DMS79 treated with DMSO at 0.1 percent for 48 hours (cell line): Measurements from ENCODE around the gene NUSAP1.
"Not testable (repeated sequence)": the region's sequence is repeated elsewhere in the genome, so short reads cannot be mapped to it uniquely, and the experiment has no call there.

Source experiments
- DNase-seq: peaks from one replicate; lab custom pipeline; 2025; lab: John Stamatoyannopoulos, UW

Gene NUSAP1, protein sequence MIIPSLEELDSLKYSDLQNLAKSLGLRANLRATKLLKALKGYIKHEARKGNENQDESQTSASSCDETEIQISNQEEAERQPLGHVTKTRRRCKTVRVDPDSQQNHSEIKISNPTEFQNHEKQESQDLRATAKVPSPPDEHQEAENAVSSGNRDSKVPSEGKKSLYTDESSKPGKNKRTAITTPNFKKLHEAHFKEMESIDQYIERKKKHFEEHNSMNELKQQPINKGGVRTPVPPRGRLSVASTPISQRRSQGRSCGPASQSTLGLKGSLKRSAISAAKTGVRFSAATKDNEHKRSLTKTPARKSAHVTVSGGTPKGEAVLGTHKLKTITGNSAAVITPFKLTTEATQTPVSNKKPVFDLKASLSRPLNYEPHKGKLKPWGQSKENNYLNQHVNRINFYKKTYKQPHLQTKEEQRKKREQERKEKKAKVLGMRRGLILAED

DNA sequence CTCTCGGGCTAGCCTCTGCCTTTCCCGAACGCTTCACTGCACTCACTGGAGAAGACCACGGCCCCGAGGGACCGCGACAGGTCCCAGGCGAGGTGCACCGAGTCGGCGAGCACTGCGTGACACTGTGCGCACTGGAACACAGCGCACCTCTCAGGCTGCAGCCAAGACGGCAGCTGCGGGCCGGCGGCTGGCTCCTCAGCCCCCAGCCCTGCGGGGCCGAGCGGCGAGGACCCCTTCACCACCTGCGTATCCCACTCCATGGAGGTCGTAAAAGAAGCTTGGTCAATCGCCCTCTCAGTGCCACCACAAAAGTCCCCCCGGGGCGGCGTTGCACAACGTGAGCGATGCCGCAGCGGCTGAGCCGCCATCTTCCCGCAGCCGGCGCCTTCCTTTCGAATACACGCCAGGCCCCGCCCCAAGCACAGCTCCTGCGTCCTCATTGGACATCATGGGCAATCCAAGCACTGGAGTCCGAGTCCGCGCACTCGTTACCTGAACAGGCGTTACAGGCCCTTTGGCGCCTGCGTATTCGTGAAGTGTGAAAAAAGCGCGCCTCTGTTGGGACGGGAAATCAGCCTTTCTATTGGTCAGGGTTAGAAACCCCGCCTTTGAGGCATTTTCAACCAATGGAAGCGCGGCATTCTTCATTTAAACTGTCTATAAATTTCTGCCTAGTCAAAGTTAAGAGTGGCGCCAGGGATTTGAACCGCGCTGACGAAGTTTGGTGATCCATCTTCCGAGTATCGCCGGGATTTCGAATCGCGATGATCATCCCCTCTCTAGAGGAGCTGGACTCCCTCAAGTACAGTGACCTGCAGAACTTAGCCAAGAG lies at the start of gene NUSAP1, which contains the start of gene OIP5:
TSS of gene NUSAP1 (plus strand) at position 688 of the 832 bp plus-strand sequence. CDS start at position 765, 77 bp downstream.
TSS of gene OIP5 (minus strand) at position 398 of the 832 bp plus-strand sequence. CDS start at position 368, 30 bp downstream.
- peak; percentile 92 for DNase-seq

DNA sequence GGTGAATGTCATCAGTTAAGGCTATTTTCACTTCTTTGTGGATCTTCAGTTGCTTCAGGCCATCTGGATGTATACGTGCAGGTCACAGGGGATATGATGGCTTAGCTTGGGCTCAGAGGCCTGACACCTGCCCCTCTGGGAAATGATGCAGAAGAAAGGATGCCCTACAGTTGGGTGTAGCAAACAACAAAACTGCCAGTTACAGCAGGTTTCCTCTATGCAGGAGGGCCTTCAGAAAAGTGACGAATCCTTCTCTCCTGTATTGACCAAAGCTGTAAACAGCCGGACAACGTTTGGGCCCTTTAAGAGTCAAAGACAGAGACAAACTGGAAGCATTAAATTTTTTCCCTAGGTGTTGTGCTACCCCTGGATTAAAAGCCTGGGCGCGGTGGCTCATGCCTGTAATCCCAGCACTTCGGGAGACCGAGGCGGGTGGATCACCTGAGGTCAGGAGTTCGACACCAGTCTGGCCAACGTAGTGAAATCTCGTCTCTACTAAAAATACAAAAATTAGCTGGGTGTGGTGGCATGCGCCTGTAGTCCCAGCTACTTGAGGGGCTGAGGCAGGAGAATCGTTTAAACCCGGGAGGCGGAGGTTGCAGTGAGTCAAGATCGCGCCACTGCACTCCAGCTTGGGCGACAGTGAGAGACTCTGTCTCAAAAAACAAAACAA lies 49.6 kb upstream of the NUSAP1 start:
- DNase-seq, result not testable (repeated sequence)

DNA sequence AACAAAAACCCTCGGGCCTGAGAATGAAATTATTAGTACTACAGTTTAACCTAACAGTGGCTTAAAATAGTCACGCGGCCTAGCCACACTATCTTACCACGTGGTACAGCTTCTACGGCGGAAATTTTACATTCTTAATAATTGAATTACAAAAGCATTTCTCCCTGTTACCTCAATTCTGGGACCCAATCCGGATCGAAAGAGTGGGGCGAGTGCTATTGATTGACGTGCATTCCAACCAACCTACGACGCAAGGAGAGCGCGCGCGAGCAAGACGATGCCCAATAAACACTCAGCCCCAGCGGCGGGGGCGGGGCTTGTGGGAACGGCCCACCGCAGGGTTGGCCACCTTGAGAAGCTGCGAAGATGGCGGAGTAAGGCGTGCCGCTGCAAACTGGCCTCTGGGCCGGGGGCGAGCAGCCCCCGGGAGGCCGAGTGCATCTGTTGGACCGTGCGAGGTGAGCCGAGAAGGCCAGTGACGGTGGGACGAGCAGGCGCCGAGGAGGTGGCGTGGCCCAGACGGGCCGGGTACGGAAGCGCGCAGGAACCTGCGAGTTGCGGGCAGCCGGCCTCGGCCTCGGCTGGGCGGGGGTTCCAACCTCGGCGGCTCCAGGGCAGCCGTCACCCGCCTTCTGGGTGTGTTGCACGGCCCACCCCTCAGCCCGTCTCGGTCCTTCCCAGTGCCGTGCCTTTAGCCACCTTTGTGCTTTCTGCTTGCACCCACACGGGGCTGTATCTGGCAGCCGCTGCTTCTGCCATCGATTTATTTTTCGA lies 48.8 kb upstream of the NUSAP1 start:
- DNase-seq, result peak; percentile 87

DNA sequence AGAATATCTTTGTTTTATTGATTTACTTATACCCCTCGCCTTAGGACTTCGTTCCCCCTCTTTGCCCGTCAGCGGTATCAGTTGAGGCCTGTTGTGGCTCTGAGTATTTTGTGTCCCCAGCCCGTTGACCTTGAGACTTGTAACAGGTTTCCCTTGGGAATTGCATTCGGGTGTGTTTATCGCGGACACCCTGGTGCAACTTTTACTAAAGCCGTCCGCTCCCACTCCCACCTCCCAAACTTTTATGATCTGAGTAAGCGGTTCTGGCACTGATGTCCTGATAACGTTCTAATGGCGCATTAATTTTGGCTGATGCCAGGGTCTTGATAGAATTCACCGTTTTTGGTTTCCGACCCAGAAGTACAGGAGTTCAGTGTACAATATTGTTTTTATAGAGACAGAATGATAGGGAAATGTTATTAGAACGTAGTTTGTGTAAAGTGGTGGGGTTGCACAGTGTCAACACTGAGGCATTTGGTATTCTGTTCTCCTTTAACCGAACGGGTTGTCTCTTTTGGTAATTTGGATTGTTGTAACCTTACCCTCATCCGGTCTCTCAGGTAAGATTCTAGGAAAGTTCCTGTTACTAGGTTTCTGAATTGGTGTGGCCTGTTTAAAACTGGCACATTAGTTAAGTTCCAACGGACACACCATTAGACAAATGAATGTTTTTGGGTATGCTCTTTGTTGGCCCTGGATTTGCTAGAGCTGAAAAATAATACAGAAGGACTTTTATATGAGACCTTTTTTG lies 48.1 kb upstream of the NUSAP1 start:
- peak; percentile 12 for DNase-seq

DNA sequence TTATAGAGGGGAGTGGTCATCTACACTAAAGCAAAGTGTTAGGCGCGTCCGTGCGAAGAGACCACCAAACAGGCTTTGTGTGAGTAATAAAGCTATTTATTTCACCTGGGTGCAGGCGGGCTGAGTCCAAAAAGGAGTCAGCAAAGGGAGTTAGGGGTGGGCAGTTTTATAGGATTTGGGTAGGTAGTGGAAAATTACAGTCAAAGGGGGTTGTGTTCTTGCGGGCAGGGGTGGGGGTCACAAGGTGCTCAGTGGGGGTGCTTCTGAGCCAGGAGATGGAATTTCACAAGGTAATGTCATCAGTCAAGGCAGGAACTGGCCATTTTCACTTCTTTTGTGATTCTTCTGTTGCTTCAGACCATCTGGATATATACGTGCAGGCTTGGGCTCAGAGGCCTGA lies 47.4 kb upstream of the NUSAP1 start:
- no peak for DNase-seq

DNA sequence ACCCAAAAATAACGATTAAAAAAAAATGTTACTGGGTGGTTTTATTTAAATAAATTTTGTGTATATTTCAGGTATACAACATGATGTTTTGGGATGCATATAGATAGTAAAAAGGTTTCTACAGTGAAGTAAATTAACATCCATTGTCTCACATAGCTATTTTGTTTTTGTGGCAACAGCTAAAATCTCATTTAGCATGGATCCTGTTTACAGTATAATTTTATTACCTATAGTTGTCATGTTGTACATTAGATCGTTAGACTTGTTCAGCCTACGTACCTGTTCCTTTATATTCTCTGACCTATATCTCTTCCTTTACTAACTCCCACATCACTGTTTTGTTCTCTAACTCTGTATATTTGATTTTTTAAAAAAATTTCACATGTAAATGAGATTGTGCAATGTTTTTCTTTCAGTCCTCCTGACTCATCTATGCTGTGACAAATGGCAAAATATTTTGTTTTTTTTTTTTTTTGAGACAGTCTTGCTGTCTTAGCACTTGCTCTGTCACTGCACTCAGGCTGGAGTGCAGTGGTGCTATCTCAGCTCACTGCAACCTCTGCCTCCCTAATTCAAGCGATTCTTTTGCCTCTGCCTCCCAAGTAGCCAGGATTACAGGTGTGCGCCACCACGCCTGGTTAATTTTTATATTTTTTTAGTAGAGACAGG lies 45.9 kb upstream of the NUSAP1 start:
- DNase-seq, result no peak

DNA sequence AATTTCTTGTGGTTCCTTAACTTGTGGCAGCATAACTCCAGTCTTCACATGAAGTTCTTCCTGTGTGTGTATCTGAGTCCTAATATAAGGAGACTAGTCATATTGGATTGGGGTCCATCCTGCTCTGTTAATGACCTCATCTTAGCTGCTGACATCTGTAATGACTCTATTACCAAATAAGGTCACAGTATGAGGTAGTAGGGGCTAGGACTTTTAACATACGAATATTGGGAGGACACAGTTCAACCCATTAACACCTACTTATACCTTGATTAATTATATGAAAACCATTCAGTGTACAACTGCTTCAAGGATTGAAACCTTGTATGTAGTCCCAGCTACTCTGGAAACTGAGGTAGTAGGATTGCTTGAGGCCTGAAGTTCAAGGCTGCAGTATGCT lies 44.2 kb upstream of the NUSAP1 start:
- DNase-seq, result no peak

DNA sequence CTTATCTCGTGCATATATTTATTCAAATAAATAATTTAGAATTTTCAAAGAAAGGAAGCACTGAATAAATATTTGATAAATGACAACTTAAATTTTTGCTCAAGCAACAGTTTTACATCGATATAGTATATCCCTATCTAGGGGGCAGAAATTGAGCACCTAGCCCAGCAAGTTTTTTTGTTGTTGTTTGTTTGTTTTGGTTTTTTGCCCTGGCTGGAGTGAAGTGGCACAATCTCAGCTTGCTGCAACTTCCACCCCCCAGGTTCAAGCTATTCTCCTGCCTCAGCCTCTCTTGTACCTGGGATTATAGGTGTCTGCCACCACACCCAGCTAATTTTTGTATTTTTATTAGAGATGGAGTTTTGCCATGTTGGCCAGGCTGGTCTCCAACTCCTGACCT lies 42.7 kb upstream of the NUSAP1 start:
- DNase-seq, result no peak

DNA sequence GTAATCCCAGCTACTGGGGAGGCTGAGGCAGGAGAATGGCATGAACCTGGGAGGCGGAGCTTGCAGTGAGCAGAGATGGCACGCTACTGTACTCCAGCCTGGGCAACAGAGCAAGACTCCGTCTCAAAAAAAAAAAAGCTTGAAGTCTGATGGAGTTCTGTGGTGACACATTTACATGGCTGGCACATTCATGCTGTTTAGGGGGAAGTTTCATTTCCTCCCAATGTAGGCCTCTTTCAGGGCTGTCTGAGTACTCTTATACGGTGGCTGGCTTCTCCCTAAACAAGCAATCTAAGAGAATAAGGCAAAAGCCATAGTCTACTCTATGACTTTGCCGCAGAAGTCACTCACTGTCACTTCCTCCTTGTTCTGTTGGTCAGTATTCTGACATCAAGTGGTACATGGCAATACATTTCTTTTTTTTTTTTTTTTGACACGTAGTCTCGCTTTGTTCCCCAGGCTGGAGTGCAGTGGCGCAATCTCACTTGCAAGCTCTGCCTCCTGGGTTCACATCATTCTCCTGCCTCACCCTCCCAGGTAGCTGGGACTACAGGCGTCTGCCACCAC lies 41.5 kb upstream of the NUSAP1 start:
- no peak for DNase-seq

DNA sequence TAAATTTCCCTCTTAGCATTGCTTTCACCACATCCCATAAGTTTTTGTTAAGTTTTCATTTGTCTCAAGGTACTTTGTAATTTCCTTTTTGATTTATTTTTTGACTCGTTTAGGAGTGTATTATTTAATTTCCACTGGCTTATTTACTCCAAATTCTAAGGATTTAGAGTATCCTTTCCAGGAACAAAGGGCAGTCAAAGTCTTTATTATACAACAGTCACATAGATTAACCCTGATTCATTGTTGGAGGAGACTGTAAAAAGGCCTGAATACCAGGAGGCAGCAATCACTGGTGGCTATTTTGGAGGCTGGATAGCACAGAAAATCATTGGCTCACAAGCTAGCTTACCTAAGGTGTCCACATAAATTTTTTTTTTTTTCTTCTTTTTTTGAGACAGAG lies 40.2 kb upstream of the NUSAP1 start:
- no peak for DNase-seq

DNA sequence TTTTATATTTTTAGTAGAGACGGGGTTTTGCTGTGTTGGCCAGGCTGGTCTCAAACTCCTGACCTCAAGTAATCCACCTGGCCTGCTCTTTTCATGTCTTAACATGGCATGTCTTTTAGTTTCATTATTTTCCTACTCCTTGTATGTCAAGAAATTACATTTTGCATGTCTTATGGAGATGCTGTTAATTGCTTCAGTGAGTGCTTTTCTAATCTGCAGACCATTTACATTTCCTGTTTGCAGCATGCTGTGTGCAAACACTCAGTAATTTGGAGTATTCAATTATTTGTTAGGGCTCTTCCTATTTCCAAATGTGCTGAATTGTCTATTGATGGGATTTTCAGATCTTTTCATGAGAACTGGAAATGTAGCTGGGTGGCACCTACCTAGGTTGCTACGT lies 31.5 kb upstream of the NUSAP1 start:
- DNase-seq, result not testable (repeated sequence)

DNA sequence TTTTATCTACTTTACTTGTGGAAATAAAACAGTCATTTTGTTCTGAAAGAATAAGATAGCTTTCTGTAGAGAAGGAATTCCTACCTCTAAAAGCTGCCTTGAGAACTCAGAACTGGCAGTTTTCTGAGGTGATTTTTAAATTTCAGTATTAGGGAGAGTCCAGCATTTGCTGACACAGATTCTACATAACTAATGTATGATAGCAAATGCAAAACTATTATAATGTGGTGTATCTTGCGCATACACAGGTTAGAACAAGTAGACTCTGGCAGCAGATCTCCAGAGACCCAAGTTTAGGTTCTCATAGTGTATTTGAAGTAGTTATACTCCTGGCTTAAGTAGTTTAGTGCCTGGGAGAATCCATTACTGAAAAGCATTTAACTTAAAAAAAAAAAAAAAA lies 31.1 kb upstream of the NUSAP1 start:
- no peak for DNase-seq

DNA sequence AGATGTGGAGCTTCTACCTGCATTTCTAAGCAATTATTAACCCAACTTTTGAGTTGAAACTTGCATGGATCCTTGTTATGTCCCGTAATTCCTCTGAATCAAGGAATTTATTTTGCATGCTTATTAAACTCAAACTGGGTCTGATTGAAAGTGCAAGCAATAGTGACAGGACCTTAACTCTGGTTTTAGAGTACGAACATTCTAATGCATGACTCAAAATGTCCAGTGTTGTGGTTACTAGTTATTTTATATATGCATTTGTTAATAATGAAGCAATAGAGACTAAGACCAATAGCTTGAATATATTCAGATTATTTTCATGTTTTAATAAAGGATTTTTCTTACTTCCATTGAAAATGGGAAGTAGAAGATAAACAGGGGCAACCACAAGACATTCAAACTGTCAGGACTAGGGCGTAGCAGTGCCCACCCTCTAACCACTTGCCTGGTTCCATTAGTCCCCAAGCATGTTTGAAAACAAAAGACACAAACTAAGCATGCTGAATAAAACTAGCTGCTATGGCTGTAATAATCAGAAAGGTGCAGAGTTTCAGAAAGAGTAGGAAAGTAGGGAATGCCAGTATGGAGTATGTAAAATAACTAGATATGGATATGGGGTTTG lies 28.4 kb upstream of the NUSAP1 start:
- no peak for DNase-seq

DNA sequence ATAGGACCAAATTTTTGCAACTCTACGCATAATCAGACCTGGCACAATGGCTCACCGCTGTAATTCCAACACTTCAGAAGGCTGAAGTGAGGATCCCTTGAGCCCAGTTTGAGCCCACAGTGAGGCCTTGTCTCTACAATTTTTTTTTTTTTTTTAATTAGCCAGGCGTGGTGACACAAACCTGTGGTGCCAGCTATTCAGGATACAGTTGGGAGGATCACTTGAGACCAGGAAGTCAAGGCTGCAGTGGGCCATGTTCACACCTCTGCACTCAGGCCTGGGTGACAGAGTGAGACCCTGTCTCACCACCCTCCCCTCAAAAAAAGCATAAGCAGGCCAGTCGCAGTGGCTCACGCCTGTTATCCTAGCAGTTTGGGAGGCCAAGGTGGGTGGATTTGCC lies 25.0 kb upstream of the NUSAP1 start:
- no peak for DNase-seq

DNA sequence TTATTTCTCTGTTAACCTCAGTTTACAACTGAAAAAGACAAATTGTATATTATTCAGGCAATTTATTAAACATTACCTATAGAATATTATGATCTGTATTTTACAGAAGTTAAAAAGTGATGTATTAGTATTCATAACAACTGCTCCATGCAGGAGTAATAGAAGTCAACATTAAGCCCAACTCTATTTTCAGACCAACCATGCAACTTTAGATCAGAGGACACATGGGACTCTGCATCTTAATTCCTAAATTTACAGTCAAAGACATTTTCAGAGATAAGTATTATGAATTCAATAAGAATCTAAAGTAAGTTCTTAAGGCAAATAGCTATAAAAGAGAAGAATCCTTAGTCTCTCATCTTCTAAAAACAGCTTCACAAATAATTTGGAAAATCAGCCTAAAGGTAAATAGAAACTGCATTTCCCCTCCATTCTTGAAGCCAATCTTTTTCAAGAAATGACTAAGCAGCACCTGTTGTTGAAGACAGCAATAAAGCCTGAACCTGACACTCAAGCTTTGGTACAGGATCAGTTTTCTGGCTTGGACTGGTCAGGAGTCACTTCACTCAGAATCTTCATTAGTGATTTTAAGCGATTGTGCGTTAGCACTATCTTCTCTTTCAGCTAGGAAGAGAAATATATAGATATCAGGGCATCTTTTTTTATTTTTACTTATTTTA lies 23.3 kb upstream of the NUSAP1 start:
- no peak for DNase-seq

DNA sequence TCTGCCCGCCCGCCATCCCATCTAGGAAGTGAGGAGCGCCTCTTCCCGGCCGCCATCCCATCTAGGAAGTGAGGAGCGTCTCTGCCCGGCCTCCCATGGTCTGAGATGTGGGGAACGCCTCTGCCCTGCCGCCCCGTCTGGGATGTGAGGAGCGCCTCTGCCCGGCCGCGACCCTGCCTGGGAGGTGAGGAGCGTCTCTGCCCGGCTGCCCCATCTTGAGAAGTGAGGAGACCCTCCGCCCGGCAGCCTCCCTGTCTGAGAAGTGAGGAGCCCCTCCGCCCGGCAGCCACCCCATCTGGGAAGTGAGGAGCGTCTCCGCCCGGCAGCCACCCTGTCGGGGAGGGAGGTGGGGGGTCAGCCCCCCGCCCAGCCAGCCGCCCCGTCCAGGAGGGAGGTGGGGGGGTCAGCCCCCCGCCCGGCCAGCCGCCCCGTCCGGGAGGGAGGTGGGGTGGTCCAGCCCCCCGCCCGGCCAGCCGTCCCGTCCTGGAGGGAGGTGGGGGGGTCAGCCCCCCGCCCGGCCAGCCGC lies 11.8 kb upstream of the NUSAP1 start:
- DNase-seq, result not testable (repeated sequence)

DNA sequence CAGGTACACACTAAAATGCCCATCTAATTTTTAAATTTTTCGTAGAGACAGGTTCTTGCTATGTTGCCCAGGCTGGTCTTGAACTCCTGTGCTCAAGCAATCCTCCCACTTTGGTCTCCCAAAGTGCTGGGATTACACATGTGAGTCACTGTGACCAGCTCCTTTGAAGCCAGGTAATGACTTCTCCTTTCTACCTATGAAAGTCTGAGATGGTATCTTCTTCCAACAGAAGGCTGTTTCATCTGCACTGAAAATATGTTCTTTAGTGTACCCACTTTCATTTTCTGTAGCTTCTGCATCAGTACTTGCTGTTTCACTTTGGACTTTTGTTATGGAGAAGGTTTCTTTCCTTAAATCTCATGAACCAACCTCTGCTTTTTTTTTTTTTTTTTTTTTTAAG lies 9.1 kb upstream of the NUSAP1 start:
- DNase-seq, result no peak

DNA sequence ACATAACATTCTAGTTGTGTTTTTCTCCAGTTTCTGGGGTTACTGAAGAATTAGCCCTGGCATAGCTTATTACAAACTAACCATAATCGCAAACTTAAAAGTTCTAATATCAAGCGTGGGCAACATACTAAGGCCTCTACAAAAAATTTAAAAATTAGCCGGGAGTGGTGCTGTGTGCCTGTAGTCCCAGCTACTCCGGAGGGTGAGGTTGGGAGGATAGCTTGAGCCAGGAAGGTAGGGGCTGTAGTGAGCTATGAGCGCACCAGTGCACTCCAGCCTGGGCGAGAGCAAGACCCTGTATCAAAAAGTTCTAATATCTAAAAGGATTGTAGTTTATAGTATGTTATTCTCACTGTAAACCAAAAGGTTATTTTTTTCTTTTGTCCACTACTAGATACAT lies 1.4 kb upstream of the NUSAP1 start:
- DNase-seq, result no peak

DNA sequence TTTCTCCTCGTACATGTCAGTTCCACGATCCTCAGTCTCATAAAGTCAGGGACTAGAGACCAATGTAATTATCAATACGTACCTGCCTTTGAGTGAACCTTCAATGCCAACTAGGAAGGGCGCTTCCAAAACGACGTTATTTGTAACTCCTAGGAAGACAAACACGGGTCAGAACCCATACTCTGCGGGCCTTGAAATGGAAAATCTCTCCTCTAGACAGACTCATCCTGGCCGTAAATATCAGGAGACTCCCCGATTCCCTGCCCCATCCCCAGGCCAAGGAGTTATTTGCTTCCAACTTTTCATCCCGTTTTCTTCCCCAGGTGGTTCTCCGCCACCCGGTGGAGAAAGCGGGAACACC lies 868 bp upstream of the NUSAP1 start:
- DNase-seq, result no peak
